HG03097 (cell line): ENCODE data around the gene MYO16.
A peak's percentile ranks its signal among the peaks of the same experiment; 100 is the strongest.

Source experiments
- ATAC-seq: cut with Tn5 transposase; IDR thresholded peaks from one replicate; pipeline ENCODE4 v1.9.1; 2021; ENCODE audit not compliant: unreplicated experiment, low FRiP score

The MYO16 gene

DNA sequence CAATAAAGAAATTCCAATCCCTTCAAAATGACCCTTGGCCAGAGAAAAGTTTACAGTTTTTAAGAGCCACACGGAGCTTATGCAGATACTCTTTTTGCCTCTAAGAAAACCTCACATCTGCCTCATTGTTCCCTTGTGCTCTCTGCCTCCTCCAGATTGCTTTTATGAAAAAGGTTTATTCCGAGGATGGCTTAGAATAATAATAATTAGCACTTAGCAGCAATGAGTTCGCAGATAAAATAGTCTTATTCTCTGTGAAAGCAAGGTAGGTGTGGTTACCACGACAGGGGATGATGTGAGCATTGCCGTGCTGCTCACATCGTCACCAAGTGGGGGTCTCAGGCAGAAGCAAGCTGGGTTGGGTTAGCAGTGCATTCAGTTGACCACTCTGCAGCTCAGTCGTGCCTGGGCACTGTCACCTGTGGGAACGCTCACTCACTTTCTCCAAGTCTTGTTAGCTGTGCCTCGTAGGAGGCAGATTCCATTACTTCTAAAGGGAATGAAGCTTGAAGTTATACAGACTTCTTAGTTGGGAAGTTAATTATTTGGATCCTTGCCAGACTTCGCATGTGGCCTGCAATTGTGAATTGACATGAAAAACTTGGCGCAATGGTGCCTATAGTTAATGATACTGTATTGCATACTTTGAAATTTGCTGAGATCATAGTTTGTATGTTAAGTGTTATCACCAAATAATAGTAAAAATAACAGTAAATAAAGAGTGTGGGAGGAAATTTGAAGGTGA, 157.2 kb downstream of the MYO16 start:
- no peak for ATAC-seq

- ATAC-seq: no peak
These were observed 158.4 kb downstream of the MYO16 start for GRCh38 chr13:108787700-108788414.

DNA sequence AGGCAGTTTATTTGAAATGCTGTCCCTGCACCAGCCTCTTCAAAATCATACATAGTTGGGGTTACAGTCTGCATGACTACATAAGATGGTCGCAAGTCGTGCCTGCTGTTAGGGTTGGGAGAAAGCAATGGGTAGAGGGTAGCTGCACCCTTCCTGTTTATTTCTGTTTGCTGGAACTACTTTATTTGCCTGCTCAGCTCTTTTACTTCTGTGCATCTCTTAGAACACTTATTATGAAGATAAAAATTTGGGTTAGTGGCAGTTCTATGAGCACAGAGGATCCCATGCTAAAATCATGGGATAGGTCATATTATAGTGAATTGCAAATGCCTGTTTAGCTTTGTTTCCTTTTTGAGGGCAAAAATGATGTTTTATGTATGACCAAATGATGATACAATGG, 160.1 kb downstream of the MYO16 start:
- no peak for ATAC-seq

- ATAC-seq: no peak
These were observed 166.4 kb downstream of the MYO16 start for GRCh38 chr13:108795841-108796240.

GRCh38 chr13:108797354-108797753, 167.9 kb downstream of the MYO16 start:
- ATAC-seq: no peak

DNA sequence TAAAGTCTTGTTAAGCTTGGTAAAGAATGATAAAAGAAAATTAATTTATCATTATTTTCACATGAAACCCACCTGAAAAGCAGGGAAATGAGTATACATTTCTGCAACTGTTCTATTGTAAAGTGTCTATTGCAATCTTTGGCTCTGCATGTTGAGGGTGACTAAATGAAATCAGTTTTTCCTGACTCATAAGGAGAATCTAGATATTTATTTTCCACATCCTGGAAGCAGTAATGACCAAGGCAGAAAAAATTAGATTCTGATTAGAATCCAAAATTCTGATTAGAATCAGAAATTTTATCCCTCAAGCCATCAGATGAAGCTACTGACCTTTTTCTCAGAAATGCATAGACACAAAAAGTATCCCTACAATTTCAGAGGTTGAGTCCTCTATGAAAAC, 178.4 kb downstream of the MYO16 start:
- no peak for ATAC-seq

DNA sequence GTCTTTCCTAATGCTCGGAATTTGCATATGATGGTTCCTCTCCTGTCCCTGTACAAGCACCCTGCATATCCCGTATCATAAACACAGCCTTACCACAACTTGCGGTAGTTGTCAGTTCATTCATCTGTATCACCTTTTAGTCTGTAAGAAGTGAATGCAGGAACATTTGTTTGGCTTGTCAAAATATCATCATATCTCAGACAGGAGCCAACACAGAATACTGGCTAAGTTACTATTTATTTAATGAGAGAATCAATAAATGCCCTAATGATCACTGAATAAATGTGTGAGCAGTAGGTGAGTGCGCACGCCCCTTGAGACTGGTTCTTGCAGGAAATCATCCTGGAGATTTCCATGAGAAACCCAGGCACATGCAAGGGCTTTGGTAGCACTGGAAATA, 182.8 kb downstream of the MYO16 start:
- ATAC-seq: no peak

- ATAC-seq: no peak
These were observed 183.2 kb downstream of the MYO16 start for GRCh38 chr13:108812661-108813060.

GRCh38 chr13:108813587-108814170, 184.3 kb downstream of the MYO16 start:
- ATAC-seq: no peak

DNA sequence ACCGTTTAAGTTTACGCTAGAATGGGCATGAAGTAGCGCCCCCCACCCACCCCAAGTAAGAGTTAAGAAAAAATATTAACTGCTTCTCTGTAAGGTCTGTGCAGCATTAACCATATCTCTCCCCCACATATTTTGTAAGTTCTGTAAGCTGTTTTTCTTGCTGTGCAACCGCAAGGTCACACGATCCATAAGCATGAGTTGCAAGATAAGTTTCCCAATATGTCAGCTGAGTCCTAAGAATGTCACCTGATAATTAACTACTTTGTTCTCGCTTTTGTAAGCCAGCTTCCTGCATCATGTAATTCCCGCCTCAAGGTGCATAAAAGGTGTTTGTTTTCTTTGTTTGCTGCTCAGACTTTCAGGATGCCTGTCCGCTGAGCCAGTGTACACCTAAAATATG, 187.0 kb downstream of the MYO16 start:
- no peak for ATAC-seq

DNA sequence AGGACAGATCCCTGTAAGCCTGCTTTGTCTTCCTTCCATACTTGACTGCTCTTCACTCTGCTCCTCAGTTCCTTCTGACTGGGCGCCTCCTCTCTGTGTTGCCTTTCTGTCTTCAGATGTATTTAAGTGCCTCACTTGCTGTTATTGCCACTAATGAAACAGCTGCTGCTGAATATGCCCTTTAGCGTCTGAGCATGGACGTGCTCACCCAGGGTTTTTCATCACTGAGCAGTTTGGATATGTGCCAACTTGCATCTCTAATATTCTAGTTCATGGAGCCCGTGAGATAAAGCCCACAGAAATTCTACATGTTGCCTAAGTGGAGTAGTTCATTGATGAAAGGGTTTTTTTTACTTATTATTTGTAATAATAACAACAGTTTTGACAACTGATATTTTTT, 198.2 kb downstream of the MYO16 start:
- no peak for ATAC-seq

- no peak for ATAC-seq
These were observed 198.8 kb downstream of the MYO16 start for GRCh38 chr13:108828086-108828815.

DNA sequence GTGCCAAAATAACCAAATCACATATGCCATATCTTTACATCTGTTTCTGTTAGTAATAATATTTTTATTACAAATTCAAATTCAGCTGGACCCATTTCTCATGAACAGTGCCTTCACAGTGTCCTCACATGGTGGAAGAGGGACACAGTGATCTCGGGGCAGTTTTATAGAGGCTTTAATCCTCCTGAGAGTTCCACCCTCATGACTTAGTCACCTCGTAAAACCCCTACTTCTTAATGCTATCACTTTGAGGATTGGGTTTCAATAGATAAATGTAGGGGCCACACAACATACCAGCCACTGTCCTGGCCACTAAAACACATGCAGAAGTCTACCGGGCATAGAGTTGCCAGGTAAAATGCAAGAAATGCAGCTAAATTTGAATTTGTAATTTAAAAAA, 201.5 kb downstream of the MYO16 start:
- ATAC-seq: no peak

GRCh38 chr13:108833531-108833930, 204.1 kb downstream of the MYO16 start:
- no peak for ATAC-seq

GRCh38 chr13:108834193-108834592, 204.8 kb downstream of the MYO16 start:
- ATAC-seq: no peak

DNA sequence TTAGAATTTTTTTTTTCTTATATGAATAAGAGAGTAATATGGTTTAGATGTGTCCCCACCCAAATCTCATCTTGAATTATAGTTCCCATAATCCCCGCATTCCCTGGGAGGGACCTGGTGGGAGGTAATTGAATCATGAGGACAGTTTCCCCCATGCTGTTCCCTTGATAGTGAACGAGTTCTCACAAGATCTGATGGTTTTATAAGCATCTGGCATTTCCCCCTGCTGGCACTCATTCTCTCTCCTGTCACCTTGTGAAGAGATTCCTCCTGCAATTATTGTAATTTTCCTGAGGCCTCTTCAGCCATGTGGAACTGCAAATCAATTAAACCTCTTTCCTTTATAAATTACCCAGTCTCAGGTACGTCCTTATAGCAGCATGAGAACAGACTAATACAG, 205.7 kb downstream of the MYO16 start:
- ATAC-seq: no peak

- no peak for ATAC-seq
These were observed 221.3 kb downstream of the MYO16 start for GRCh38 chr13:108850691-108851090.

- no peak for ATAC-seq
These were observed 222.2 kb downstream of the MYO16 start for GRCh38 chr13:108851660-108852059.

GRCh38 chr13:108853031-108853430, 223.6 kb downstream of the MYO16 start:
- no peak for ATAC-seq

GRCh38 chr13:108855737-108856387, 226.5 kb downstream of the MYO16 start:
- peak; percentile 79 for ATAC-seq

- ATAC-seq: no peak
These were observed 229.3 kb downstream of the MYO16 start for GRCh38 chr13:108858676-108859075.
